Urinary bladder (tissue), 4 donors: Measurements from ENCODE around the gene RRAGC. TPM values are rescaled to one million over a fixed set of nuclear protein-coding genes. Genes with fewer than 3 reads are reported as not detected.
"Not testable (repeated sequence)": the region's sequence is repeated elsewhere in the genome, so short reads cannot be mapped to it uniquely, and the experiment has no call there.

ENCODE experiments used
- DNase-seq: peaks from one replicate; pipeline ENCODE4 v3.0.0-alpha.2; 2015; ENCODE audit errors: extremely low spot score
- H3K27ac ChIP-seq: one replicate; pipeline ENCODE4 v1.5.1; 2013; ENCODE audit warnings: low read depth, mild to moderate bottlenecking, moderate library complexity
- H3K36me3 ChIP-seq: one replicate; pipeline ENCODE4 v1.6.1; 2013; ENCODE audit warnings: mild to moderate bottlenecking, moderate library complexity; ENCODE audit not compliant: insufficient read depth
- H3K4me1 ChIP-seq: one replicate; pipeline ENCODE4 v1.6.1; 2013; ENCODE audit warnings: mild to moderate bottlenecking, moderate library complexity; ENCODE audit not compliant: insufficient read depth
- H3K4me3 ChIP-seq: one replicate; pipeline ENCODE4 v1.5.1; 2013; ENCODE audit warnings: low read depth, low read length
- WGBS: extraction: QIAGEN DNeasy Blood & Tissue Kit; methylation state at CpG from one replicate; pipeline ENCODE4 v1.1.7; 2013; 5-methylcytosine and 5-hydroxymethylcytosine counted together
- polyA plus RNA-seq: library from polyadenylated mRNA; stranded (reverse); fragments of 200-250 nt; gene quantifications from one replicate; pipeline ENCODE4 v1.2.3, GENCODE V29; 2013
- total RNA-seq: library from RNA; depleted of rRNA; stranded (reverse); fragments of >200 nt; gene quantifications from one replicate; pipeline ENCODE4 v1.2.3, GENCODE V29; 2014
- donor health status: healthy with polysubstance abuse.
- donor health status: healthy.

Gene RRAGC
- total and polyA plus RNA-seq, 2 donors, result 25.3 to 29.2 TPM

DNA sequence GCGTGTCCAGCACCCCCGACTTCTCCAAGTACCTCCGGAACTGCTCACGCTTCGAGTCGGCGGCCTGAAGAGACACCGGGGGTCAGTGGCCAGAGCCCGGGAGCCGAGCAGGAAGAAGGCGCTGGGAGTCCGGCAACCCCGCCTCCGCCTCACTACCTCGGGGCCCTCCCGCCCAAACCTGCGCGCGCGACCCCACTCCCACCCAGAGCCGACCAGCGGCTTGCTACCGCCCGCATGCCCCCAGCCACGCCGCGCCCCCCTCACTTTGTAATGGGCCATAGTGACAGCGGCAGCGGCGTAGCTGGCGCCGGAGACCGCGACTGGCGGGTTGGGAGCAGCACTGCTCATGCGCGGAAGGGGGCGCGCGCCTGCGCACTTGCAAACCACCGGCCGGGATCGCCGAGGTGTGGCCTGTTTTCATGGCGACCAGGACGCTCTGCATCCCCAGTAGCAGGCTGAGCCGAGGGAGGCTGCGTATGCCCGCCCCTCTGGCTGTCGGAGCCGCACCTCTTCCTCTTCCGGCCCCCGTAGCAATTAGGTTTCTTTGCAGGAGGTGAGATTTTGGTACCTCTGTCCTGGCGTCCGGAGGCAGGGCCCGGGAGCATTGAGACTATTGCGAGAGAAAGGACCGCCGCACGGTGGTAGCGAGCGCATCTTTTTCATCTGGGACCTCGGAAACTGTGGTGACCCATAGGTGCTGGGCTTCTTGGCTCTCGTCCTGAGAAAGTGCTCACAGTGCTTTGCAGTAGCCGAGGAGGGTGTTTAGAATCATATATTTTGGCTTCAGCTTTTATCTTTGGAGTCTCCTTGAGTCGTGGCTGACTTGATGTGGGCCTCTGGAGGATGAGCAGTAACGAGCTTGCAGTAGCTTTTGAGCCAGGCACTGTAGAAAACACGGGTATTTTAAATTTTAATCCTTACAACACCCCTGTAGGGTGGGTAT, 13.7 kb upstream of the RRAGC start, which contains the start of gene MYCBP:
MYCBP (minus strand) TSS at position 322 of the 943 bp plus-strand sequence; CDS start at position 279, 43 bp downstream.
- peak; percentile 80 for DNase-seq
- WGBS, result under 1% methylated on average over 69 of the region's 69 CpGs
- Histone ChIP-seq H3K4me3 (peak within 1 kb of the TSS; percentile 85), H3K36me3 (no peaks in the 10 kb centered on the region), H3K4me1 (no peaks in the 10 kb centered on the region), H3K27ac (no peak within 1 kb of the TSS)

- Histone ChIP-seq H3K4me1 (no peaks in the 10 kb centered on the region), H3K27ac (no peak overlapping the region), H3K36me3 (no peaks in the 10 kb centered on the region), H3K4me3 (peak overlapping the region; percentile 85)
- no peak for DNase-seq
- 5% methylated on average over 25 of the region's 25 CpGs for whole genome bisulfite sequencing
Observed at GRCh38 chr1:38872401-38873026, 12.9 kb upstream of the RRAGC start.

GRCh38 chr1:38870996-38871395, 11.4 kb upstream of the RRAGC start:
- no peak for DNase-seq
- H3K4me3 ChIP-seq, result no peak overlapping the region
- H3K36me3 ChIP-seq, result no peaks in the 10 kb centered on the region
- no peak overlapping the region for H3K27ac ChIP-seq
- no peaks in the 10 kb centered on the region for H3K4me1 ChIP-seq
- WGBS, result 92% methylated on average over 8 of the region's 8 CpGs

- no peaks in the 10 kb centered on the region for H3K36me3 ChIP-seq
- no peaks in the 10 kb centered on the region for H3K4me1 ChIP-seq
- 92% methylated on average over 8 of the region's 8 CpGs for WGBS
- no peak overlapping the region for H3K27ac ChIP-seq
- H3K4me3 ChIP-seq, result no peak overlapping the region
- no peak for DNase-seq
Observed at GRCh38 chr1:38867208-38867607, 7.6 kb upstream of the RRAGC start.

DNA sequence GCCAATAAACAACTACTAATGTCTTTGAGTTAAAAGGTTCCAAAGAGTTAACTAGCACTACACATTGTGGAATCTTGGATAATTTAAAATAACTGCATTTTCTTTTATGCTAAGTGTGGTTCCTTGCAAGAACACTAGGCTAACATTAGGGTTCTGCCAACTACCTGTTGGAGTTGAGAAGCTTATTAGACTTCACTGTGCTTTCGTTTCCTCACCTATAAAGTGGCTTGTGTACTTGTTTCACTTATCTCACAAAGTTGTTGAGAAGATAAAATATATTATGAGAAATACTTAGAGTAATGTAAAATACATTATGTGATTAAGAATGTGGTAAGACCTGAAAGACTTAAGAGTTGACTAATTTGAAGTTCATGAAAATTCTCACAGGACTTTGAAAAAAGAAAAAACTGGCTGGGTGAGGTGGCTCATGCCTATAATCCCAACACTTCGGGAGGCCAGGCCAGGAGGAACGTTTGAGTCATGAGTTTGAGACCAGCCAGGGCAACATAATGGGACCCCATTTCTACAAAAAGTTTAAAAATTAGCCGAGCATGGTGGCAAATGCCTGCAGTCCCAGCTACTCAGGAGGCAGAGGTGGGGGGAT, 5.6 kb upstream of the RRAGC start:
- 78% methylated on average over 4 of the region's 4 CpGs for WGBS

GRCh38 chr1:38860454-38860795, 853 bp upstream of the RRAGC start:
- Histone ChIP-seq H3K4me3 (peak overlapping the region; percentile 69), H3K36me3 (peaks cover 3% of the 10 kb centered on the region), H3K4me1 (no peaks in the 10 kb centered on the region), H3K27ac (no peak overlapping the region)
- 6% methylated on average over 6 of the region's 6 CpGs for WGBS
- no peak for DNase-seq

More for the DNA sequence above, 5.6 kb upstream of the RRAGC start:
- no peak for DNase-seq
- Histone ChIP-seq H3K36me3 (no peaks in the 10 kb centered on the region), H3K4me1 (no peaks in the 10 kb centered on the region), H3K4me3 (no peak overlapping the region), H3K27ac (no peak overlapping the region)

GRCh38 chr1:38858833-38859560, 575 bp downstream of the RRAGC start:
- WGBS, result under 1% methylated on average over 51 of the region's 51 CpGs
- Histone ChIP-seq H3K4me3 (peak overlapping the region; percentile 87), H3K4me1 (no peaks in the 10 kb centered on the region), H3K36me3 (peaks cover 6% of the 10 kb centered on the region), H3K27ac (peak overlapping the region; percentile 72)
- DNase-seq, result no peak

DNA sequence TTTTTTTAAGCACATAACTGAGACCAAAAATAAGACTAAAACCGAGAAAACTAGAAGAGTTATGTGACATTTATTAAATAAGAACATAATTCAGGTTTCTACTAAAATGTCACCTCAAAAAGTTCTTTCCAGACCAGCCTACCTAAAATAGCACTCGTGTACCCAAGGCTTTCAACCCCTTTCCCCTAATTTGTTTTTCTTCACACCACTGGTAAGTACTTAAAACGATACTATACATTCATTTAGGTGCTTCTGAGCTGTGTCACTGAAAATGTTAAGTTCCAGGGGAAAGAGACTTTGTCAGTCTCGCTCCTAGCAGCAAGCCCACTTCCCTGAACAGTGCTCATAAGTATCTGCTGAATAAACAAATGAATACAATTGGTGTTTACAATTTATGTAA, 6.8 kb downstream of the RRAGC start:
- Histone ChIP-seq H3K4me3 (no peak overlapping the region), H3K36me3 (peaks cover 6% of the 10 kb centered on the region), H3K27ac (no peak overlapping the region), H3K4me1 (no peaks in the 10 kb centered on the region)
- 85% methylated on average over 4 of the region's 4 CpGs for WGBS
- DNase-seq, result no peak

- Histone ChIP-seq H3K27ac (no peak overlapping the region), H3K4me3 (no peak overlapping the region), H3K4me1 (no peaks in the 10 kb centered on the region), H3K36me3 (peaks cover 3% of the 10 kb centered on the region)
- no peak for DNase-seq
- 86% methylated on average over 1 of the region's 1 CpG for WGBS
Observed at GRCh38 chr1:38848071-38848470, 11.5 kb downstream of the RRAGC start.

DNA sequence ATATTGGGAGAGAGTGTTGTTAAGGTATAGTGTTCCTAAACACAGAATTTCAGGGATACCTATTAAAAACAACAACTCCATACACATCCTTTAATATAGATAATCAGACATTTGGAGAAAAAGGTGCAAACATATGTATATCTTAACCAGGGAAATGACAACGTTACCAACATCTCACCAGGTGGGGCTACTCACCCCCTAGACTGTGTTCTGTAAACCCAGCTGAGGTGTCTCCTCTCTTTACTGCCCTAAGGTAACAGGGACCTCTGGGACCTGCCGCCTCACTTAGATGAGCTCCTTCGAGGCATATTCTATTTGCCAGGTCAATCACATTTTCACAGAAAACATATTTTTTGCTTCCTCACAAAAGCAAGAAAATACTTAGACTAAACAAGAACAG, 13.4 kb downstream of the RRAGC start:
- Histone ChIP-seq H3K27ac (no peak overlapping the region), H3K4me1 (no peaks in the 10 kb centered on the region), H3K36me3 (peaks cover 3% of the 10 kb centered on the region), H3K4me3 (no peak overlapping the region)
- DNase-seq, result no peak
- 93% methylated on average over 3 of the region's 3 CpGs for WGBS

DNA sequence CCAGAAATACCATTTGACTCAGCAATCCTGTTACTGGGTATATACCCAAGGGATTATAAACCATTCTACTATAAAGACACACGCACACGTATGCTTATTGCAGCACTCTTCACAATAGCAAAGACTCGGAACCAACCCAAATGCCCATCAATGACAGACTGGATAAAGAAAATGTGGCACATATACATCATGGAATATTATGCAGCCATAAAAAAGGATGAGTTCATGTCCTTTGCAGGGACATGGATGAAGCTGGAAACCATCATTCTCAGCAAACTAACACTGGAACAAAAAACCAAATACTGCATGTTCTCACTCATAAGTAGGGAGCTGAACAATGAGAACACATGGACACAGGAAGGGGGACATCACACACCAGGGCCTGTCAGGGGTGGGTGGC, 14.5 kb downstream of the RRAGC start:
- WGBS, result over 99% methylated on average over 3 of the region's 3 CpGs
- DNase-seq, H3K36me3 ChIP-seq, H3K4me1 ChIP-seq, H3K27ac ChIP-seq, H3K4me3 ChIP-seq: not testable (repeated sequence)

GRCh38 chr1:38840281-38840680, 19.3 kb downstream of the RRAGC start:
- 69% methylated on average over 2 of the region's 2 CpGs for WGBS

GRCh38 chr1:38839363-38839762, 20.2 kb downstream of the RRAGC start:
- peaks cover 9% of the 10 kb centered on the region for H3K36me3 ChIP-seq

More at GRCh38 chr1:38840281-38840680, 19.3 kb downstream of the RRAGC start:
- no peaks in the 10 kb centered on the region for H3K4me1 ChIP-seq
- no peak overlapping the region for H3K4me3 ChIP-seq
- no peak for DNase-seq
- peaks cover 9% of the 10 kb centered on the region for H3K36me3 ChIP-seq
- H3K27ac ChIP-seq, result no peak overlapping the region

More at GRCh38 chr1:38839363-38839762, 20.2 kb downstream of the RRAGC start:
- 88% methylated on average over 9 of the region's 9 CpGs for WGBS
- no peak for DNase-seq
- Histone ChIP-seq H3K27ac (no peak overlapping the region), H3K4me3 (no peak overlapping the region), H3K4me1 (no peaks in the 10 kb centered on the region)
